HG03575 (cell line): Measurements from ENCODE around the gene PSAP.

ENCODE experiments used
- ATAC-seq: cut with Tn5 transposase; IDR thresholded peaks from one replicate; pipeline ENCODE4 v1.9.1; 2021; ENCODE audit not compliant: unreplicated experiment, insufficient number of reproducible peaks, low FRiP score; ENCODE audit errors: extremely low read depth

Gene PSAP

GRCh38 chr10:71833451-71834342 lies 17.4 kb downstream of the PSAP start:
- no peak for ATAC-seq

- no peak for ATAC-seq
Observed at GRCh38 chr10:71832967-71833366, 18.1 kb downstream of the PSAP start.

- no peak for ATAC-seq
Observed at GRCh38 chr10:71831646-71832552, 19.2 kb downstream of the PSAP start.

GRCh38 chr10:71830726-71831125 lies 20.3 kb downstream of the PSAP start:
- ATAC-seq = no peak

GRCh38 chr10:71829896-71830295 lies 21.2 kb downstream of the PSAP start:
- no peak for ATAC-seq

- no peak for ATAC-seq
Observed at GRCh38 chr10:71829171-71829570, 21.9 kb downstream of the PSAP start.

GRCh38 chr10:71828702-71829101 lies 22.3 kb downstream of the PSAP start:
- ATAC-seq = no peak

GRCh38 chr10:71827852-71828251 lies 23.2 kb downstream of the PSAP start:
- no peak for ATAC-seq

GRCh38 chr10:71825217-71825616 lies 25.8 kb downstream of the PSAP start:
- ATAC-seq = no peak

GRCh38 chr10:71824333-71824732 lies 26.7 kb downstream of the PSAP start:
- no peak for ATAC-seq

- no peak for ATAC-seq
Observed at GRCh38 chr10:71823356-71823755, 27.7 kb downstream of the PSAP start.

- ATAC-seq = no peak
Observed at GRCh38 chr10:71821909-71822763, 28.9 kb downstream of the PSAP start.

GRCh38 chr10:71820966-71821365 lies 30.1 kb downstream of the PSAP start:
- ATAC-seq = no peak

GRCh38 chr10:71819985-71820384 lies 31.1 kb downstream of the PSAP start:
- ATAC-seq = no peak

- ATAC-seq = no peak
Observed at GRCh38 chr10:71819441-71819861, 31.6 kb downstream of the PSAP start.

- ATAC-seq = no peak
Observed at GRCh38 chr10:71818674-71819260, 32.3 kb downstream of the PSAP start.

- ATAC-seq = no peak
Observed at GRCh38 chr10:71817831-71818655, 33.0 kb downstream of the PSAP start.
